Measurements from ENCODE around the gene EMP2.

The EMP2 gene

DNA sequence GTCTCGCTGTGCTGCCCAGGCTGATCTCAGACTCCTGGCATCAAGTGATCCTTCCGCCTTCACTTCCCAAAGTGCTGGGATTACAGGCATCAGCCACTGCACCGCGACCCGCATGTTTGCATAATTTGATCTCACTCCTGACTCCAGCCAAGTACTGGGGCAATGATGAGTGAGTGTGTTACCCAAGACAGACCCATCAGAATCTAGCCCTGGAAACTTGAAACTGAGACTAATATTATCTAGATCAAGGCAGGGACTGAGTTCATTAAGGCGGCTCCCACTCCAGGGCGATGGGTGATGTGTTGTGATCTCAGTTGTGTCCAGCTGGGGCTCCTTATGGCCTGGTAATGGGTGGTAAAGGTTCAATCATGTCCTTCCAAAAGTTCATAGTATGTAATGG, 53.4 kb downstream of the EMP2 start:
- no peaks in the 10 kb centered on the region for H3K27me3 ChIP-seq (replicated peaks; ENCODE audit: control insufficient read depth, insufficient read depth, low read length)
- DNase-seq (ENCODE audit: extremely low read depth, insufficient read length), result no peak
- no peaks in the 10 kb centered on the region for H3K36me3 ChIP-seq (ENCODE audit: control insufficient read depth, insufficient read depth, low read length)
- TF ChIP-seq, protein P1, sequence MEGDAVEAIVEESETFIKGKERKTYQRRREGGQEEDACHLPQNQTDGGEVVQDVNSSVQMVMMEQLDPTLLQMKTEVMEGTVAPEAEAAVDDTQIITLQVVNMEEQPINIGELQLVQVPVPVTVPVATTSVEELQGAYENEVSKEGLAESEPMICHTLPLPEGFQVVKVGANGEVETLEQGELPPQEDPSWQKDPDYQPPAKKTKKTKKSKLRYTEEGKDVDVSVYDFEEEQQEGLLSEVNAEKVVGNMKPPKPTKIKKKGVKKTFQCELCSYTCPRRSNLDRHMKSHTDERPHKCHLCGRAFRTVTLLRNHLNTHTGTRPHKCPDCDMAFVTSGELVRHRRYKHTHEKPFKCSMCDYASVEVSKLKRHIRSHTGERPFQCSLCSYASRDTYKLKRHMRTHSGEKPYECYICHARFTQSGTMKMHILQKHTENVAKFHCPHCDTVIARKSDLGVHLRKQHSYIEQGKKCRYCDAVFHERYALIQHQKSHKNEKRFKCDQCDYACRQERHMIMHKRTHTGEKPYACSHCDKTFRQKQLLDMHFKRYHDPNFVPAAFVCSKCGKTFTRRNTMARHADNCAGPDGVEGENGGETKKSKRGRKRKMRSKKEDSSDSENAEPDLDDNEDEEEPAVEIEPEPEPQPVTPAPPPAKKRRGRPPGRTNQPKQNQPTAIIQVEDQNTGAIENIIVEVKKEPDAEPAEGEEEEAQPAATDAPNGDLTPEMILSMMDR (IDR thresholded peaks at IDR 0.05; ENCODE audit: insufficient read depth, low read length, poor library complexity, severe bottlenecking), result no peak
- H3K4me3 ChIP-seq (replicated peaks; ENCODE audit: low read depth, low read length), result no peak overlapping the region

DNA sequence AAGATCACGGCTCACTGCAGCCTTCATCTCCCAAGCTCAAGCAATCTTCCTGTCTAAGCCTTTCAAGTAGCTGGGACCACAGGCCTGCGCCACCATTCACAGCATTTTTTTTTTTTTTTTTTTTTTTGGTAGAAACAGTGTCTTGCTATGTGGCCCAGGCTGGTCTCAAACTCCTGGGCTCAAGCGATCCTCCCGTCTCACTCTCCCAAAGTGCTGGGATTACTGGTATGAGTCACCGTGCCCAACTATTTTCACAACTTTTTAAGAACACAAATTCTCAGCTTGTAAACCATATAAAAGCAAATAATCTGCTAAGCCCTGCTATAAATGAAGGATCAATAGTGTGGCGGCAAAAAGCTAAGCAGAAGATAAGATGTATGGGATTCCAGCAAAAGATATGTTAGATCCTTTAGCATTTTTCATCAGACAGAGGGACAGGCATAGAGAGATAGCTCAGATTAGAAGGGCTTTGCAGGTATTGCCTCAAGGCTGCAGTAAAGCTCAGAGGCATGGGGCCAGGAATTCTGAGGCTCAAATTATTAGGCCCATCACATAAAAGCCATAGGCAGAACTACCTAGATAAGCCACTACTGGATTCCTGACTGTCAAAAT, 55.1 kb downstream of the EMP2 start:
- no peaks in the 10 kb centered on the region for H3K36me3 ChIP-seq (ENCODE audit: control insufficient read depth, insufficient read depth, low read length)
- H3K4me3 ChIP-seq (replicated peaks; ENCODE audit: low read depth, low read length), result no peak overlapping the region
- TF ChIP-seq, protein P1 (IDR thresholded peaks at IDR 0.05; ENCODE audit: insufficient read depth, low read length, poor library complexity, severe bottlenecking), result no peak
- no peaks in the 10 kb centered on the region for H3K27me3 ChIP-seq (replicated peaks; ENCODE audit: control insufficient read depth, insufficient read depth, low read length)
- no peak for DNase-seq (ENCODE audit: extremely low read depth, insufficient read length)

GRCh38 chr16:10522966-10523365, 57.4 kb downstream of the EMP2 start:
- TF ChIP-seq, protein P1 (IDR thresholded peaks at IDR 0.05; ENCODE audit: insufficient read depth, low read length, poor library complexity, severe bottlenecking), result no peak

DNA sequence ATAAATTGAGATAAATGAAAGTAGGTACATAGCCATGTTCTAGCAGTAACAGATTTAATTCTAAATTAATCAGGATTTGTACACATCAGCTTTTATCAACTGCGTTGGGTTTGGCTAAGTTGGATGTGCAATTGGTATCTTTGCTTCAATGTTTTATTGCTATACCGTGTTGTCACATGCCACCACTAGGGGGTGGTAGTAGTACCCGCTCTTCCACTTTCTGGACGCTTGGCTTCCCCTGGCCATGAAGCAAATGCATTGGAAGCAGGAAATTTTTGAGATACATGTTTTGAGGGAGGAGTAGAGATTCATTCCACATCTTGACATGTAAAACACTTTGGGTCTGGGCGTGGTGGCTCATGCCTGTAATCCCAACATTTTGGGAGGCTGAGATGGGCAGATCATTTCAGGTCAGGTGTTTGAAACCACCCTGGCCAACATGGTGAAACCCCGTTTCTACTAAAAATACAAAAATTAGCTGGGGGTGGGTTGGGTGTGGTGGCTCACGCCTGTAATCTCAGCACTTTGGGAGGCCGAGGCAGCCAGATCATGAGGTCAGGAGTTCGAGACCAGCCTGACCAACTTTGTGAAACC, 58.6 kb downstream of the EMP2 start:
- H3K36me3 ChIP-seq (ENCODE audit: control insufficient read depth, insufficient read depth, low read length), result no peaks in the 10 kb centered on the region
- TF ChIP-seq, protein P1 (IDR thresholded peaks at IDR 0.05; ENCODE audit: insufficient read depth, low read length, poor library complexity, severe bottlenecking), result peak; percentile 85
- DNase-seq (ENCODE audit: extremely low read depth, insufficient read length), result no peak
- H3K4me3 ChIP-seq (replicated peaks; ENCODE audit: low read depth, low read length), result no peak overlapping the region
- no peaks in the 10 kb centered on the region for H3K27me3 ChIP-seq (replicated peaks; ENCODE audit: control insufficient read depth, insufficient read depth, low read length)

More at GRCh38 chr16:10522966-10523365, 57.4 kb downstream of the EMP2 start:
- H3K4me3 ChIP-seq (replicated peaks; ENCODE audit: low read depth, low read length), result no peak overlapping the region
- no peak for DNase-seq (ENCODE audit: extremely low read depth, insufficient read length)
- no peaks in the 10 kb centered on the region for H3K36me3 ChIP-seq (ENCODE audit: control insufficient read depth, insufficient read depth, low read length)
- H3K27me3 ChIP-seq (replicated peaks; ENCODE audit: control insufficient read depth, insufficient read depth, low read length), result no peaks in the 10 kb centered on the region

DNA sequence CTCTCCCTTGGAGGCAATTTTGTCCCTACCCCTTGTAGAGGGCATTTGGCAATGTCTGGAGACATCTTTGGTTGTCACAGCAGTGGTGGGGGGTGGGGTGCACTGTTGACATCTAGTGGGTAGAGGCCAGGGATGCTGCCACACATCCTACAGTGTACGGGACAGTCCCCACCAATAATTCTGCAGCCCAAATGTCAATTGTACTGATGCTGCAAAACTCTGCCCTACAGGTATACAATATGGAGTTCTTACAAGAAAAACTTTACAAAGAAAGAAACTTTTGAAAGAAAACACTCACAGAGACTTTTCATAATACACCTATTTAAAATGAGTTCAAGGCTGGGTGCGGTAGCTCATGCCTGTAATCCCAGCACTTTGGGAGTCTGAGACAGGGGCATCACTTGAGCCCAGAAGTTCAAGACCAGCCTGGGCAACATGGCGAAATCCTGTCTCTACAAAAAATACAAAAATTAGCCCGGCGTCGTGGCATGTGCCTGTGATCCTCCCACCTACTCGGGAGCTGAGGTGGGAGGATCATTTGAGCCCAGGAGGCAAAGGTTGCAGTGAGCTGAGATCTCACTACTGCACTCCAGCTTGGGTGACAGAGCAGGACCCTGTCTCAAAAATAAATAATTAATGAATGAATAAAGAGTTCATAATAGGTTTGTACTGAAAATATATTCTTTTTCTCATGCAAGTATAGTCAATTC, 59.4 kb downstream of the EMP2 start:
- DNase-seq (ENCODE audit: extremely low read depth, insufficient read length), result no peak
- TF ChIP-seq, protein P1 (IDR thresholded peaks at IDR 0.05; ENCODE audit: insufficient read depth, low read length, poor library complexity, severe bottlenecking), result no peak
- no peaks in the 10 kb centered on the region for H3K27me3 ChIP-seq (replicated peaks; ENCODE audit: control insufficient read depth, insufficient read depth, low read length)

More for the DNA sequence above, 59.4 kb downstream of the EMP2 start:
- Histone ChIP-seq H3K36me3 (ENCODE audit: control insufficient read depth, insufficient read depth, low read length) (no peaks in the 10 kb centered on the region), H3K4me3 (replicated peaks; ENCODE audit: low read depth, low read length) (no peak overlapping the region)

Data from GM06990 (cell line).